K562 (cell line): ENCODE results near the gene GPHN. TPM values are rescaled to one million over a fixed set of nuclear protein-coding genes. Genes with fewer than 3 reads are reported as not detected.

Source experiments
- ATAC-seq: fragments of 200-7000 bp; cut with Tn5 transposase; 3 replicates; pipeline ENCODE4 v1.9.1; 2020; ENCODE audit warnings: moderate library complexity
- BruUV-seq: library from RNA; stranded (reverse); fragments of 400-500 nt; replicated peaks from 2 replicates; lab custom pipeline; 2021; lab: Mats Ljungman, UMichigan
- CTCF ChIA-PET: fragments of 300-600 bp; formaldehyde crosslinking; extraction: SDS; loops from one replicate; lab custom pipeline; 2021; ENCODE audit warnings: low intra/inter-chr PET ratio; lab: Yijun Ruan, JAX
- POLR2A ChIA-PET: fragments of 300-600, 350-650 bp; sonication (Branson Sonifier 250); formaldehyde crosslinking; extraction: SDS; loops from one replicate; lab custom pipeline; 2021; ENCODE audit warnings: antibody characterized with exemption, inconsistent platforms; lab: Yijun Ruan, JAX
- DNase-seq, 4 experiments: peaks; one replicate each; pipeline versions ENCODE4 v3.0.0 to v3.0.0-alpha.2; 2011 to 2018; ENCODE audit warnings: low spot score in 3 of 4, mixed read lengths in 3 of 4; ENCODE audit errors: extremely low read depth in 1 of 4
- FAIRE-seq: peaks from 2 replicates; lab custom pipeline; 2011; peaks lifted over from hg19 to GRCh38; lab: Jason Lieb, UNC
- H2AFZ ChIP-seq: 2 replicates; pipeline ENCODE4 v1.6.0; 2011; ENCODE audit warnings: low read depth, low read length, control low read depth, inconsistent platforms
- H3K27ac ChIP-seq: fragments of 200-600 bp; 3 replicates; pipeline ENCODE4 v1.8.0; 2011; ENCODE audit warnings: low read depth, mild to moderate bottlenecking, control low read depth, inconsistent platforms, low read length, moderate library complexity, mixed read lengths; ENCODE audit errors: extremely low read depth
- H3K27me3 ChIP-seq, 2 experiments: fragments of 300-600 bp in 1 of 2; 2 replicates in 1 of 2; 3 replicates in 1 of 2; pipeline versions ENCODE4 v1.6.0 to v1.8.0; 2011; ENCODE audit warnings: inconsistent platforms in 2 of 2, low read length in 2 of 2, mild to moderate bottlenecking in 1 of 2, mixed read lengths in 1 of 2, moderate library complexity in 1 of 2; ENCODE audit not compliant: control insufficient read depth in 2 of 2, insufficient read depth in 2 of 2
- H3K36me3 ChIP-seq: fragments of 300-600 bp; 3 replicates; pipeline ENCODE4 v1.8.0; 2011; ENCODE audit warnings: mild to moderate bottlenecking, low read length, inconsistent platforms; ENCODE audit not compliant: control insufficient read depth, insufficient read depth
- H3K4me1 ChIP-seq, 2 experiments: fragments of 200-600 bp in 1 of 2; replicated peaks in 1 of 2; 2 replicates in 1 of 2; 3 replicates in 1 of 2; pipeline versions ENCODE4 v1.5.1 to v1.8.0; 2011; ENCODE audit warnings: inconsistent platforms in 2 of 2, low read length in 2 of 2, mild to moderate bottlenecking in 1 of 2, mixed read lengths in 1 of 2, moderate library complexity in 1 of 2; ENCODE audit not compliant: control insufficient read depth in 2 of 2, insufficient read depth in 2 of 2
- H3K4me2 ChIP-seq: 2 replicates; pipeline ENCODE4 v1.6.1; 2011; ENCODE audit warnings: low read length, control low read depth, inconsistent platforms, mixed read lengths; ENCODE audit not compliant: insufficient read depth
- H3K4me3 ChIP-seq: fragments of 200-600 bp; sonication (generic), shearing (Covaris generic); 2 replicates; pipeline ENCODE4 v1.5.1; 2016; ENCODE audit warnings: control low read depth, inconsistent platforms
- H3K79me2 ChIP-seq: fragments of 200-600 bp; 3 replicates; pipeline ENCODE4 v1.8.0; 2011; ENCODE audit warnings: low read length, inconsistent platforms; ENCODE audit not compliant: control insufficient read depth, insufficient read depth
- H3K9ac ChIP-seq, 2 experiments: 2 replicates each; pipeline versions ENCODE4 v1.6.0 to v1.6.1; 2011; ENCODE audit warnings: low read depth in 2 of 2, low read length in 2 of 2, control low read depth in 1 of 2, inconsistent platforms in 1 of 2, mild to moderate bottlenecking in 1 of 2, mixed read lengths in 1 of 2; ENCODE audit not compliant: insufficient read depth in 1 of 2
- H3K9me1 ChIP-seq: one replicate; pipeline ENCODE4 v1.6.0; 2011; ENCODE audit warnings: inconsistent platforms, mild to moderate bottlenecking, low read length, moderate library complexity; ENCODE audit not compliant: control insufficient read depth, insufficient read depth
- H3K9me3 ChIP-seq: replicated peaks from 2 replicates; pipeline ENCODE4 v1.5.1; 2011; ENCODE audit warnings: low read depth, low read length, inconsistent platforms; ENCODE audit not compliant: control insufficient read depth, insufficient read depth
- H4K20me1 ChIP-seq: replicated peaks from 2 replicates; pipeline ENCODE4 v1.6.1; 2011; ENCODE audit warnings: low read length, inconsistent platforms, mixed read lengths; ENCODE audit not compliant: control insufficient read depth, insufficient read depth
- HDAC2 ChIP-seq: fragments of 450-650 bp; IDR thresholded peaks from 2 replicates; pipeline ENCODE4 v1.6.1; 2016; ENCODE audit warnings: mild to moderate bottlenecking
- PHTF2 ChIP-seq: fragments of 250-450 bp; sonication (Bioruptor Pico); IDR thresholded peaks from 2 replicates; pipeline ENCODE4 v1.5.0; 2021; ENCODE audit warnings: mild to moderate bottlenecking
- RAD51 ChIP-seq: fragments of 450-650 bp; IDR thresholded peaks from 2 replicates; pipeline ENCODE4 v1.7.1; 2016; ENCODE audit warnings: low read depth, mild to moderate bottlenecking, borderline replicate concordance
- ZBTB11 ChIP-seq, 3 experiments: fragments of 200-800 bp in 1 of 3; fragments of 250-450 bp in 1 of 3; fragments of 450-650 bp in 1 of 3; sonication (Bioruptor Pico) in 1 of 3; sonication (Bioruptor generic) in 1 of 3; formaldehyde crosslinking in 1 of 3; IDR thresholded peaks; 2 replicates each; pipeline versions ENCODE4 v1.6.1 to v1.8.0; 2016 to 2022; ENCODE audit warnings: mild to moderate bottlenecking in 2 of 3, missing genetic modification characterization in 2 of 3, missing compliant biosample characterization in 1 of 3, moderate library complexity in 1 of 3
- ZNF395 ChIP-seq: fragments of 200-800 bp; sonication (Bioruptor generic); IDR thresholded peaks from 2 replicates; pipeline ENCODE4 v1.6.1; 2017; ENCODE audit warnings: missing genetic modification characterization, missing compliant biosample characterization
- WGBS: fragments of 100-300 bp; shearing (Covaris generic); methylation state at CpG from one replicate; pipeline ENCODE4 v1.1.6; 2016; ENCODE audit warnings: low coverage, mixed read lengths; ENCODE audit not compliant: insufficient coverage; ENCODE audit errors: missing lambda C conversion rate; 5-methylcytosine and 5-hydroxymethylcytosine counted together
- in situ Hi-C: fragments of 300-500 bp; cut with MboI; formaldehyde crosslinking; loops from 4 replicates; pipeline ENCODE4 v1.15.0; 2018; ENCODE audit warnings: inconsistent platforms, mixed read lengths
- intact Hi-C: fragments of 100-400 bp; cut with micrococcal nuclease; formaldehyde crosslinking; loops from 2 replicates; pipeline ENCODE4 v1.14.2; 2022
- polyA plus RNA-seq, 8 experiments: library from polyadenylated mRNA; depleted of rRNA in 4 of 8; stranded (reverse) in 5 of 8; unstranded in 3 of 8; fragments of >200 nt; fragmentation: Nextera tagmentation in 2 of 8; fragmentation: Illumina TruSeq in 1 of 8; extraction: Ambion mirVana in 2 of 8; extraction: Trizol in 1 of 8; gene quantifications; 2 replicates each; pipeline versions ENCODE4 v1.2.1 to v1.2.3, GENCODE V29; 2011 to 2014; ENCODE audit warnings: inconsistent platforms in 1 of 8, missing spikeins in 1 of 8
- total RNA-seq, 7 experiments: library from RNA; depleted of rRNA in 6 of 7; stranded (reverse); fragments of >200 nt in 6 of 7; fragmentation: Illumina TruSeq in 2 of 7; extraction: Trizol in 2 of 7; gene quantifications; 2 replicates each; pipeline versions ENCODE4 v1.2.1 to v1.2.3, GENCODE V29; 2011 to 2021; ENCODE audit warnings: low replicate concordance in 1 of 7
- TF ChIP-seq, protein P1 (sequence below): fragments of 250-450 bp; sonication (Bioruptor Pico); IDR thresholded peaks from 2 replicates; pipeline ENCODE4 v1.4.0; 2020; ENCODE audit warnings: mild to moderate bottlenecking, moderate library complexity

Gene GPHN
- total and polyA plus RNA-seq, 9 of the 15 experiments (the other 6 are each of a cell fraction or from before 2014, with no cell fraction given), result 5.9 to 16.0 (median 11.4) TPM

DNA sequence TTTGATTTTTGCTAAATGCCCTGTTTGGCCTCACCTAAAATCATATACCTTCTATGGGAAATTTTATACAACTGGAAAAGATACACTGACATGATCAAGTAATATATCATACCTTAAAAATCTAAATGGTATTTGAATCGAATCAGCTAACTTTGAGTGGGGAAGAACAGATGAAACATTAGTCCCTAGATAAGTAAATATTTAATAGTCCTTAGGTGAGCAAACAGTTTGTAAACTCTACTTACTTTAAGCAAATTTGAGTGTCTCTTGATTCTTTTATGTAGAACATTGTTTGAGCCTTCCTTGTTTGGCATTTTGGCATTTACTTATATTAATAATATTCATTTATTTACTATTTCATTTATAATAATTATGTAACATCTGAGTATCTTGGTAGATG is 485.6 kb downstream of the GPHN start:
- no peaks in the 10 kb centered on the region for H3K79me2 ChIP-seq
- ChIA-PET CTCF (no interaction called here), POLR2A (no interaction called here)
- H2AFZ ChIP-seq, result no peak overlapping the region
- H3K4me2 ChIP-seq, result no peak overlapping the region
- intact Hi-C loops, result no loop called here
- no peaks in the 10 kb centered on the region for H3K27me3 ChIP-seq
- no peaks in the 10 kb centered on the region for H3K36me3 ChIP-seq
- no peak overlapping the region for H3K27ac ChIP-seq
- in situ Hi-C loops, result no loop called here
- no peak overlapping the region for H3K9ac ChIP-seq
- H3K4me1 ChIP-seq, result no peaks in the 10 kb centered on the region
- 32% methylated on average over 1 of the region's 1 CpG for WGBS
- H3K9me3 ChIP-seq, result no peaks in the 10 kb centered on the region
- no peaks in the 10 kb centered on the region for H4K20me1 ChIP-seq
- BruUV-seq, result no TSS peak
- ATAC-seq (no peak), DNase-seq (no peak)
- no peak for TF ChIP-seq RAD51
- TF ChIP-seq, all 486 proteins: peak for 0
- no peak for FAIRE-seq
- Histone ChIP-seq H3K9me1 (no peaks in the 10 kb centered on the region), H3K4me3 (no peak overlapping the region)

- H3K9me1 ChIP-seq, result no peaks in the 10 kb centered on the region
- CTCF ChIA-PET, result no interaction called here
- intact Hi-C loops (no loop called here), in situ Hi-C loops (no loop called here)
- BruUV-seq, result no TSS peak
- H3K4me2 ChIP-seq, result no peak overlapping the region
- H3K9ac ChIP-seq, result no peak overlapping the region
- no peak overlapping the region for H2AFZ ChIP-seq
- TF ChIP-seq ZBTB11 (CRISPR knock-in tag; IDR thresholded peaks at IDR 0.05) (no peak), HDAC2 (no peak), ZNF395 (no peak), PHTF2 (CRISPR knock-in tag) (no peak)
- TF ChIP-seq, protein P1, sequence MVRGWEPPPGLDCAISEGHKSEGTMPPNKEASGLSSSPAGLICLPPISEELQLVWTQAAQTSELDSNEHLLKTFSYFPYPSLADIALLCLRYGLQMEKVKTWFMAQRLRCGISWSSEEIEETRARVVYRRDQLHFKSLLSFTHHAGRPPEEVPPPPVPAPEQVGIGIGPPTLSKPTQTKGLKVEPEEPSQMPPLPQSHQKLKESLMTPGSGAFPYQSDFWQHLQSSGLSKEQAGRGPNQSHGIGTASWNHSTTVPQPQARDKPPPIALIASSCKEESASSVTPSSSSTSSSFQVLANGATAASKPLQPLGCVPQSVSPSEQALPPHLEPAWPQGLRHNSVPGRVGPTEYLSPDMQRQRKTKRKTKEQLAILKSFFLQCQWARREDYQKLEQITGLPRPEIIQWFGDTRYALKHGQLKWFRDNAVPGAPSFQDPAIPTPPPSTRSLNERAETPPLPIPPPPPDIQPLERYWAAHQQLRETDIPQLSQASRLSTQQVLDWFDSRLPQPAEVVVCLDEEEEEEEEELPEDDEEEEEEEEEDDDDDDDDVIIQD, result no peak
- TF ChIP-seq, all 486 proteins: peak for 0
- POLR2A ChIA-PET, result no interaction called here
- Histone ChIP-seq H4K20me1 (no peaks in the 10 kb centered on the region), H3K4me1 (no peaks in the 10 kb centered on the region), H3K9me3 (no peaks in the 10 kb centered on the region), H3K27me3 (no peaks in the 10 kb centered on the region), H3K36me3 (no peaks in the 10 kb centered on the region), H3K79me2 (no peaks in the 10 kb centered on the region), H3K4me3 (no peak overlapping the region), H3K27ac (no peak overlapping the region)
- FAIRE-seq (no peak), ATAC-seq (no peak), DNase-seq (no peak)
- WGBS, result 12% methylated on average over 3 of the region's 3 CpGs
Observed at GRCh38 chr14:66998013-66998412, 490.1 kb downstream of the GPHN start.
